ENCODE measurements around the gene ITPA. TPM values are rescaled to one million over a fixed set of nuclear protein-coding genes. Genes with fewer than 3 reads are reported as not detected.

The ITPA gene
- total and polyA plus RNA-seq, 10 of the 15 experiments (the other 5 are each of a cell fraction or from before 2014, with no cell fraction given) = 5.5 to 124 (median 66.3) TPM

DNA sequence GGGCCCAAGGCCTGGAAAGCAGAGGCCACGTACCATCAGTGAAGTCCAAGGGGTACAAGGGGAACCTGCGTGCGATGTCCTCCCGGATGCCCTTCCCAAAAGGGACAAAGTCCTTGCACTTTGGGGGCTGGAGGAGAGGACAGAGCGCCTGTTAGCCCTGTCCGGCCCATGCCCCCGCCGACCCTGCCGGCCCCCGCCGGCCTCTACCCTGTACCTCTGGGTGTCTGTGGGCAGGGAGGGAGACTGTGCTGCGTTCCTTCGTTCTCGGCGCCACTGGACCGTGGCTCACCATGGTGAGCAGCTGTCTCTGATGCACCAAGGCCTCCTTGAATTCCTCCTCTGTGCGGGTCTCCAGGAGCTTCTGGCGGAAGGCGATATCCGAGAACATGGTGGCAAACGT, 21.8 kb downstream of the ITPA start:
- ATAC-seq (no peak), DNase-seq (ENCODE audit: low read depth, low spot score) (no peak), FAIRE-seq (no peak)
- BruUV-seq (replicated peaks) = no TSS peak
- WGBS (ENCODE audit: insufficient coverage, insufficient replicate concordance, low lambda C conversion rate, missing lambda C conversion rate) = 78% methylated on average over 13 of the region's 21 CpGs
- Histone ChIP-seq H3K9ac (ENCODE audit: control insufficient read depth, insufficient read depth, low read length) (no peak overlapping the region), H4K20me1 (ENCODE audit: control insufficient read depth, insufficient read depth) (no peaks in the 10 kb centered on the region), H3K4me3 (no peak overlapping the region), H3K27ac (ENCODE audit: control insufficient read depth, insufficient read depth) (no peak overlapping the region), H2AFZ (ENCODE audit: control insufficient read depth, low read depth, low read length) (no peak overlapping the region), H3K4me2 (ENCODE audit: control insufficient read depth, insufficient read depth) (no peak overlapping the region), H3K36me3 (ENCODE audit: control insufficient read depth in 2 of 2, insufficient read depth in 2 of 2, low read length in 1 of 2) (no peaks in the 10 kb centered on the region; a peak in 1 of 4 replicates), H3K4me1 (ENCODE audit: control insufficient read depth, insufficient read depth, low read length) (no peaks in the 10 kb centered on the region), H3K79me2 (ENCODE audit: control insufficient read depth, insufficient read depth, low read length) (no peaks in the 10 kb centered on the region), H3K27me3 (replicated peaks in 1 of 2; ENCODE audit: control insufficient read depth in 2 of 2, insufficient read depth in 2 of 2, low read length in 1 of 2) (no peaks in the 10 kb centered on the region), H3K9me3 (replicated peaks; ENCODE audit: control insufficient read depth, insufficient read depth, low read length) (no peaks in the 10 kb centered on the region)
- in situ Hi-C loops (cut with MboI) = no loop called here
- ChIA-PET RAD21 (ENCODE audit: unreplicated experiment) (no interaction called here), CTCF (no interaction called here), POLR2A (no interaction called here), SMC1A (ENCODE audit: uncharacterized antibody, unreplicated experiment) (no interaction called here)
- intact Hi-C loops (cut with micrococcal nuclease; ENCODE audit: unreplicated experiment) = no loop called here
- no peak for TF ChIP-seq RAD21 (IDR thresholded peaks at IDR 0.05; ENCODE audit: insufficient read depth, low read depth, low read length)
- no peak for TF ChIP-seq HDGF (IDR thresholded peaks at IDR 0.05)
- TF ChIP-seq, protein P1, sequence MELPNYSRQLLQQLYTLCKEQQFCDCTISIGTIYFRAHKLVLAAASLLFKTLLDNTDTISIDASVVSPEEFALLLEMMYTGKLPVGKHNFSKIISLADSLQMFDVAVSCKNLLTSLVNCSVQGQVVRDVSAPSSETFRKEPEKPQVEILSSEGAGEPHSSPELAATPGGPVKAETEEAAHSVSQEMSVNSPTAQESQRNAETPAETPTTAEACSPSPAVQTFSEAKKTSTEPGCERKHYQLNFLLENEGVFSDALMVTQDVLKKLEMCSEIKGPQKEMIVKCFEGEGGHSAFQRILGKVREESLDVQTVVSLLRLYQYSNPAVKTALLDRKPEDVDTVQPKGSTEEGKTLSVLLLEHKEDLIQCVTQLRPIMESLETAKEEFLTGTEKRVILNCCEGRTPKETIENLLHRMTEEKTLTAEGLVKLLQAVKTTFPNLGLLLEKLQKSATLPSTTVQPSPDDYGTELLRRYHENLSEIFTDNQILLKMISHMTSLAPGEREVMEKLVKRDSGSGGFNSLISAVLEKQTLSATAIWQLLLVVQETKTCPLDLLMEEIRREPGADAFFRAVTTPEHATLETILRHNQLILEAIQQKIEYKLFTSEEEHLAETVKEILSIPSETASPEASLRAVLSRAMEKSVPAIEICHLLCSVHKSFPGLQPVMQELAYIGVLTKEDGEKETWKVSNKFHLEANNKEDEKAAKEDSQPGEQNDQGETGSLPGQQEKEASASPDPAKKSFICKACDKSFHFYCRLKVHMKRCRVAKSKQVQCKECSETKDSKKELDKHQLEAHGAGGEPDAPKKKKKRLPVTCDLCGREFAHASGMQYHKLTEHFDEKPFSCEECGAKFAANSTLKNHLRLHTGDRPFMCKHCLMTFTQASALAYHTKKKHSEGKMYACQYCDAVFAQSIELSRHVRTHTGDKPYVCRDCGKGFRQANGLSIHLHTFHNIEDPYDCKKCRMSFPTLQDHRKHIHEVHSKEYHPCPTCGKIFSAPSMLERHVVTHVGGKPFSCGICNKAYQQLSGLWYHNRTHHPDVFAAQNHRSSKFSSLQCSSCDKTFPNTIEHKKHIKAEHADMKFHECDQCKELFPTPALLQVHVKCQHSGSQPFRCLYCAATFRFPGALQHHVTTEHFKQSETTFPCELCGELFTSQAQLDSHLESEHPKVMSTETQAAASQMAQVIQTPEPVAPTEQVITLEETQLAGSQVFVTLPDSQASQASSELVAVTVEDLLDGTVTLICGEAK (IDR thresholded peaks at IDR 0.05; ENCODE audit: borderline replicate concordance) = no peak
- no peak for TF ChIP-seq NR2C1 (IDR thresholded peaks at IDR 0.05)
- no peak for TF ChIP-seq YBX1 (IDR thresholded peaks at IDR 0.05)
- TF ChIP-seq KLF5 (IDR thresholded peaks at IDR 0.05; ENCODE audit: partially characterized antibody) = no peak
- TF ChIP-seq NR2C2 (IDR thresholded peaks at IDR 0.05; ENCODE audit: borderline replicate concordance, control insufficient read depth, insufficient read length, low read depth) = no peak
- TF ChIP-seq, protein P2, sequence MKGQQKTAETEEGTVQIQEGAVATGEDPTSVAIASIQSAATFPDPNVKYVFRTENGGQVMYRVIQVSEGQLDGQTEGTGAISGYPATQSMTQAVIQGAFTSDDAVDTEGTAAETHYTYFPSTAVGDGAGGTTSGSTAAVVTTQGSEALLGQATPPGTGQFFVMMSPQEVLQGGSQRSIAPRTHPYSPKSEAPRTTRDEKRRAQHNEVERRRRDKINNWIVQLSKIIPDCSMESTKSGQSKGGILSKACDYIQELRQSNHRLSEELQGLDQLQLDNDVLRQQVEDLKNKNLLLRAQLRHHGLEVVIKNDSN (IDR thresholded peaks at IDR 0.05; ENCODE audit: borderline replicate concordance, extremely low read length, insufficient read depth, low read depth, low read length) = no peak
- TF ChIP-seq, protein P3, sequence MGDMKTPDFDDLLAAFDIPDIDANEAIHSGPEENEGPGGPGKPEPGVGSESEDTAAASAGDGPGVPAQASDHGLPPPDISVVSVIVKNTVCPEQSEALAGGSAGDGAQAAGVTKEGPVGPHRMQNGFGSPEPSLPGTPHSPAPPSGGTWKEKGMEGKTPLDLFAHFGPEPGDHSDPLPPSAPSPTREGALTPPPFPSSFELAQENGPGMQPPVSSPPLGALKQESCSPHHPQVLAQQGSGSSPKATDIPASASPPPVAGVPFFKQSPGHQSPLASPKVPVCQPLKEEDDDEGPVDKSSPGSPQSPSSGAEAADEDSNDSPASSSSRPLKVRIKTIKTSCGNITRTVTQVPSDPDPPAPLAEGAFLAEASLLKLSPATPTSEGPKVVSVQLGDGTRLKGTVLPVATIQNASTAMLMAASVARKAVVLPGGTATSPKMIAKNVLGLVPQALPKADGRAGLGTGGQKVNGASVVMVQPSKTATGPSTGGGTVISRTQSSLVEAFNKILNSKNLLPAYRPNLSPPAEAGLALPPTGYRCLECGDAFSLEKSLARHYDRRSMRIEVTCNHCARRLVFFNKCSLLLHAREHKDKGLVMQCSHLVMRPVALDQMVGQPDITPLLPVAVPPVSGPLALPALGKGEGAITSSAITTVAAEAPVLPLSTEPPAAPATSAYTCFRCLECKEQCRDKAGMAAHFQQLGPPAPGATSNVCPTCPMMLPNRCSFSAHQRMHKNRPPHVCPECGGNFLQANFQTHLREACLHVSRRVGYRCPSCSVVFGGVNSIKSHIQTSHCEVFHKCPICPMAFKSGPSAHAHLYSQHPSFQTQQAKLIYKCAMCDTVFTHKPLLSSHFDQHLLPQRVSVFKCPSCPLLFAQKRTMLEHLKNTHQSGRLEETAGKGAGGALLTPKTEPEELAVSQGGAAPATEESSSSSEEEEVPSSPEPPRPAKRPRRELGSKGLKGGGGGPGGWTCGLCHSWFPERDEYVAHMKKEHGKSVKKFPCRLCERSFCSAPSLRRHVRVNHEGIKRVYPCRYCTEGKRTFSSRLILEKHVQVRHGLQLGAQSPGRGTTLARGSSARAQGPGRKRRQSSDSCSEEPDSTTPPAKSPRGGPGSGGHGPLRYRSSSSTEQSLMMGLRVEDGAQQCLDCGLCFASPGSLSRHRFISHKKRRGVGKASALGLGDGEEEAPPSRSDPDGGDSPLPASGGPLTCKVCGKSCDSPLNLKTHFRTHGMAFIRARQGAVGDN (IDR thresholded peaks at IDR 0.05) = no peak
- TF ChIP-seq, protein P4, sequence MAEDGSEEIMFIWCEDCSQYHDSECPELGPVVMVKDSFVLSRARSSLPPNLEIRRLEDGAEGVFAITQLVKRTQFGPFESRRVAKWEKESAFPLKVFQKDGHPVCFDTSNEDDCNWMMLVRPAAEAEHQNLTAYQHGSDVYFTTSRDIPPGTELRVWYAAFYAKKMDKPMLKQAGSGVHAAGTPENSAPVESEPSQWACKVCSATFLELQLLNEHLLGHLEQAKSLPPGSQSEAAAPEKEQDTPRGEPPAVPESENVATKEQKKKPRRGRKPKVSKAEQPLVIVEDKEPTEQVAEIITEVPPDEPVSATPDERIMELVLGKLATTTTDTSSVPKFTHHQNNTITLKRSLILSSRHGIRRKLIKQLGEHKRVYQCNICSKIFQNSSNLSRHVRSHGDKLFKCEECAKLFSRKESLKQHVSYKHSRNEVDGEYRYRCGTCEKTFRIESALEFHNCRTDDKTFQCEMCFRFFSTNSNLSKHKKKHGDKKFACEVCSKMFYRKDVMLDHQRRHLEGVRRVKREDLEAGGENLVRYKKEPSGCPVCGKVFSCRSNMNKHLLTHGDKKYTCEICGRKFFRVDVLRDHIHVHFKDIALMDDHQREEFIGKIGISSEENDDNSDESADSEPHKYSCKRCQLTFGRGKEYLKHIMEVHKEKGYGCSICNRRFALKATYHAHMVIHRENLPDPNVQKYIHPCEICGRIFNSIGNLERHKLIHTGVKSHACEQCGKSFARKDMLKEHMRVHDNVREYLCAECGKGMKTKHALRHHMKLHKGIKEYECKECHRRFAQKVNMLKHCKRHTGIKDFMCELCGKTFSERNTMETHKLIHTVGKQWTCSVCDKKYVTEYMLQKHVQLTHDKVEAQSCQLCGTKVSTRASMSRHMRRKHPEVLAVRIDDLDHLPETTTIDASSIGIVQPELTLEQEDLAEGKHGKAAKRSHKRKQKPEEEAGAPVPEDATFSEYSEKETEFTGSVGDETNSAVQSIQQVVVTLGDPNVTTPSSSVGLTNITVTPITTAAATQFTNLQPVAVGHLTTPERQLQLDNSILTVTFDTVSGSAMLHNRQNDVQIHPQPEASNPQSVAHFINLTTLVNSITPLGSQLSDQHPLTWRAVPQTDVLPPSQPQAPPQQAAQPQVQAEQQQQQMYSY (CRISPR knock-in tag; IDR thresholded peaks at IDR 0.05) = no peak
